Measurements from ENCODE around the gene SH3PXD2B. TPM values are rescaled to one million over a fixed set of nuclear protein-coding genes. Genes with fewer than 3 reads are reported as not detected.

Gene SH3PXD2B
- total RNA-seq, 6 donors from 2014 or later: 17.1 to 55.5 (median 43.2) TPM

GRCh38 chr5:172478256-172478655 is 23.9 kb upstream of the SH3PXD2B start:
- 53 to 88% methylated on average over 3 of the region's 3 CpGs for WGBS, 2 donors
- DNase-seq (no peak), ATAC-seq (ENCODE audit: low FRiP score in 2 of 2) (no peak)
- Histone ChIP-seq H3K9me3 (no peaks in the 10 kb centered on the region), H3K27me3 (no peaks in the 10 kb centered on the region), H3K4me3 (no peak overlapping the region), H3K36me3 (no peaks in the 10 kb centered on the region), H3K4me1 (peaks cover 0 to 5% (median 4%) of the 10 kb centered on the region in 4 donors), H3K27ac (no peak overlapping the region)
- TF ChIP-seq EP300 (IDR thresholded peaks at IDR 0.05) (no peak), POLR2A (IDR thresholded peaks at IDR 0.05) (no peak), POLR2AphosphoS5 (IDR thresholded peaks at IDR 0.05) (no peak)
- TF ChIP-seq, protein P1, sequence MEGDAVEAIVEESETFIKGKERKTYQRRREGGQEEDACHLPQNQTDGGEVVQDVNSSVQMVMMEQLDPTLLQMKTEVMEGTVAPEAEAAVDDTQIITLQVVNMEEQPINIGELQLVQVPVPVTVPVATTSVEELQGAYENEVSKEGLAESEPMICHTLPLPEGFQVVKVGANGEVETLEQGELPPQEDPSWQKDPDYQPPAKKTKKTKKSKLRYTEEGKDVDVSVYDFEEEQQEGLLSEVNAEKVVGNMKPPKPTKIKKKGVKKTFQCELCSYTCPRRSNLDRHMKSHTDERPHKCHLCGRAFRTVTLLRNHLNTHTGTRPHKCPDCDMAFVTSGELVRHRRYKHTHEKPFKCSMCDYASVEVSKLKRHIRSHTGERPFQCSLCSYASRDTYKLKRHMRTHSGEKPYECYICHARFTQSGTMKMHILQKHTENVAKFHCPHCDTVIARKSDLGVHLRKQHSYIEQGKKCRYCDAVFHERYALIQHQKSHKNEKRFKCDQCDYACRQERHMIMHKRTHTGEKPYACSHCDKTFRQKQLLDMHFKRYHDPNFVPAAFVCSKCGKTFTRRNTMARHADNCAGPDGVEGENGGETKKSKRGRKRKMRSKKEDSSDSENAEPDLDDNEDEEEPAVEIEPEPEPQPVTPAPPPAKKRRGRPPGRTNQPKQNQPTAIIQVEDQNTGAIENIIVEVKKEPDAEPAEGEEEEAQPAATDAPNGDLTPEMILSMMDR (IDR thresholded peaks at IDR 0.05): no peak

GRCh38 chr5:172477466-172477865 is 23.1 kb upstream of the SH3PXD2B start:
- no peak for DNase-seq
- no peaks in the 10 kb centered on the region for H3K36me3 ChIP-seq
- H3K4me1 ChIP-seq: peaks cover 0 to 5% (median 4%) of the 10 kb centered on the region in 4 donors
- peak in 1 of 2 donors; percentile 34 for ATAC-seq (ENCODE audit: low FRiP score in 2 of 2)
- H3K27ac ChIP-seq: no peak overlapping the region
- no peaks in the 10 kb centered on the region for H3K27me3 ChIP-seq
- WGBS, 2 donors: 65 to 83% methylated on average over 3 to 4 of the region's 4 CpGs
- no peak overlapping the region for H3K4me3 ChIP-seq
- no peak for TF ChIP-seq POLR2AphosphoS5 (IDR thresholded peaks at IDR 0.05)
- no peak for TF ChIP-seq EP300 (IDR thresholded peaks at IDR 0.05)
- TF ChIP-seq, protein P1 (IDR thresholded peaks at IDR 0.05): no peak
- no peak for TF ChIP-seq POLR2A (IDR thresholded peaks at IDR 0.05)
- H3K9me3 ChIP-seq: no peaks in the 10 kb centered on the region

DNA sequence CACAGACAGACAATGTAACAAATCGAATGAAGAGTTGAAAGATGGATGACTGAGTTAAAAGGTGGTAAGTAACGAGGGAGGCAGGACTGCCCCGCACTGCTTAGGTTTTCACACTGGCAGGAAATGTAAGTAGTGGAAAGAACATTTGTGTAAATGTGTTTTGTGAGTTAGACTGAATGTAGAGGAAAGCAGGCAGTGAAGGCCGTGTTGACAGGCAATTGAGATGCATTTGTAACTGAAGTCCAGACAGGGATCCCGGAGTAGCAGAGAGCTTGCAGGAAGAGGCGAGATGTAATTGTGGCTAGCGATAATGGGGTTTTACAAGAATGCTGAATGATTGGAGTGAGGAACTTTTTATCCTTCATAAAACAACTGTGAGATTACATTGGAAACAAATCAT is 20.0 kb upstream of the SH3PXD2B start:
- Histone ChIP-seq H3K27me3 (no peaks in the 10 kb centered on the region), H3K4me1 (peaks cover 0 to 4% (median 3%) of the 10 kb centered on the region in 4 donors), H3K4me3 (no peak overlapping the region), H3K36me3 (no peaks in the 10 kb centered on the region), H3K9me3 (no peaks in the 10 kb centered on the region), H3K27ac (no peak overlapping the region)
- TF ChIP-seq POLR2A (IDR thresholded peaks at IDR 0.05): no peak
- TF ChIP-seq EP300 (IDR thresholded peaks at IDR 0.05): no peak
- no peak for TF ChIP-seq POLR2AphosphoS5 (IDR thresholded peaks at IDR 0.05)
- TF ChIP-seq, protein P1 (IDR thresholded peaks at IDR 0.05): no peak
- 87 to 88% methylated on average over 7 of the region's 7 CpGs for WGBS, 2 donors
- ATAC-seq (ENCODE audit: low FRiP score in 2 of 2): no peak
- DNase-seq: no peak

- WGBS, 2 donors: 90 to 92% methylated on average over 5 of the region's 5 CpGs
- ATAC-seq (ENCODE audit: low FRiP score in 2 of 2): no peak
- DNase-seq: no peak
Measured at GRCh38 chr5:172473427-172473826, 19.1 kb upstream of the SH3PXD2B start.

GRCh38 chr5:172469697-172470096 is 15.4 kb upstream of the SH3PXD2B start:
- H3K9me3 ChIP-seq: no peaks in the 10 kb centered on the region
- ATAC-seq (ENCODE audit: low FRiP score in 2 of 2): no peak
- no peaks in the 10 kb centered on the region for H3K4me1 ChIP-seq
- H3K36me3 ChIP-seq: no peaks in the 10 kb centered on the region
- H3K4me3 ChIP-seq: no peak overlapping the region
- TF ChIP-seq POLR2A (IDR thresholded peaks at IDR 0.05) (no peak), POLR2AphosphoS5 (IDR thresholded peaks at IDR 0.05) (no peak), EP300 (IDR thresholded peaks at IDR 0.05) (no peak)
- TF ChIP-seq, protein P1 (IDR thresholded peaks at IDR 0.05): no peak
- no peak overlapping the region for H3K27ac ChIP-seq
- H3K27me3 ChIP-seq: no peaks in the 10 kb centered on the region
- WGBS, 2 donors: 53 to 68% methylated on average over 3 to 7 of the region's 7 CpGs
- DNase-seq: no peak

More at GRCh38 chr5:172473427-172473826, 19.1 kb upstream of the SH3PXD2B start:
- no peaks in the 10 kb centered on the region for H3K9me3 ChIP-seq
- no peak overlapping the region for H3K27ac ChIP-seq
- no peak overlapping the region for H3K4me3 ChIP-seq
- no peaks in the 10 kb centered on the region for H3K27me3 ChIP-seq
- H3K36me3 ChIP-seq: no peaks in the 10 kb centered on the region
- H3K4me1 ChIP-seq: no peaks in the 10 kb centered on the region
- TF ChIP-seq, protein P1 (IDR thresholded peaks at IDR 0.05): no peak
- TF ChIP-seq EP300 (IDR thresholded peaks at IDR 0.05): no peak

Data from upper lobe of left lung (tissue), 6 donors.